H9 (cell line): ENCODE data around the gene WFIKKN1. TPM values are rescaled to one million over a fixed set of nuclear protein-coding genes. Genes with fewer than 3 reads are reported as not detected.

ENCODE experiments used
- DNase-seq: peaks from one replicate; pipeline ENCODE4 v3.0.0-alpha.2; 2017
- H2AFZ ChIP-seq: one replicate; pipeline ENCODE4 v1.6.1; 2013; ENCODE audit warnings: mild to moderate bottlenecking, low read length, control low read depth, moderate library complexity
- H2AK5ac ChIP-seq: 2 replicates; pipeline ENCODE4 v1.6.1; 2013; ENCODE audit warnings: low read length, control low read depth, mixed read lengths; ENCODE audit not compliant: insufficient read length
- H2BK120ac ChIP-seq: one replicate; pipeline ENCODE4 v1.6.1; 2013; ENCODE audit warnings: low read depth, mild to moderate bottlenecking, low read length, control low read depth, inconsistent platforms; ENCODE audit not compliant: poor library complexity, severe bottlenecking
- H2BK12ac ChIP-seq: 2 replicates; pipeline ENCODE4 v1.6.1; 2013; ENCODE audit warnings: low read length, control low read depth, mixed read lengths, low read depth; ENCODE audit not compliant: insufficient read length
- H2BK15ac ChIP-seq: 2 replicates; pipeline ENCODE4 v1.6.1; 2013; ENCODE audit warnings: low read depth, low read length, control low read depth
- H2BK20ac ChIP-seq: one replicate; pipeline ENCODE4 v1.6.1; 2013; ENCODE audit warnings: low read depth, mild to moderate bottlenecking, low read length, control low read depth, inconsistent platforms; ENCODE audit not compliant: poor library complexity, severe bottlenecking
- H2BK5ac ChIP-seq: 2 replicates; pipeline ENCODE4 v1.6.1; 2013; ENCODE audit warnings: low read length, control low read depth, mixed read lengths; ENCODE audit not compliant: insufficient read length
- H3K14ac ChIP-seq: 2 replicates; pipeline ENCODE4 v1.6.1; 2013; ENCODE audit warnings: low read length, control low read depth; ENCODE audit not compliant: insufficient read depth
- H3K18ac ChIP-seq: 2 replicates; pipeline ENCODE4 v1.6.1; 2013; ENCODE audit warnings: low read depth, mild to moderate bottlenecking, mixed read lengths, low read length, control low read depth; ENCODE audit not compliant: insufficient read length
- H3K23ac ChIP-seq: 2 replicates; pipeline ENCODE4 v1.6.1; 2013; ENCODE audit warnings: low read length, control low read depth, mixed read lengths, low read depth; ENCODE audit not compliant: insufficient read length
- H3K23me2 ChIP-seq: 2 replicates; pipeline ENCODE4 v1.6.1; 2013; ENCODE audit warnings: low read depth, mild to moderate bottlenecking, mixed read lengths, low read length, control low read depth; ENCODE audit not compliant: insufficient read length, poor library complexity, severe bottlenecking
- H3K27ac ChIP-seq: 2 replicates; pipeline ENCODE4 v1.5.1; 2013; ENCODE audit warnings: low read length, control low read depth, mixed read lengths, low read depth; ENCODE audit not compliant: insufficient read length
- H3K27me3 ChIP-seq: 2 replicates; pipeline ENCODE4 v1.6.1; 2013; ENCODE audit warnings: low read length, control low read depth, inconsistent platforms; ENCODE audit not compliant: insufficient read depth
- H3K4ac ChIP-seq: 2 replicates; pipeline ENCODE4 v1.6.1; 2013; ENCODE audit warnings: low read depth, mild to moderate bottlenecking, control low read depth, inconsistent platforms, low read length, moderate library complexity
- H3K4me1 ChIP-seq: 2 replicates; pipeline ENCODE4 v1.6.1; 2013; ENCODE audit warnings: low read length, control low read depth, inconsistent platforms; ENCODE audit not compliant: insufficient read depth
- H3K4me2 ChIP-seq: 2 replicates; pipeline ENCODE4 v1.6.1; 2013; ENCODE audit warnings: low read length, control low read depth, mixed read lengths; ENCODE audit not compliant: insufficient read length, insufficient read depth
- H3K56ac ChIP-seq: 2 replicates; pipeline ENCODE4 v1.6.1; 2013; ENCODE audit warnings: low read depth, mild to moderate bottlenecking, mixed read lengths, low read length, control low read depth; ENCODE audit not compliant: insufficient read length
- H3K79me1 ChIP-seq: 2 replicates; pipeline ENCODE4 v1.6.1; 2013; ENCODE audit warnings: low read depth, mild to moderate bottlenecking, moderate library complexity, low read length, control low read depth, inconsistent platforms; ENCODE audit not compliant: insufficient read depth, poor library complexity, severe bottlenecking
- H3K79me2 ChIP-seq: 2 replicates; pipeline ENCODE4 v1.6.1; 2013; ENCODE audit warnings: low read length, control low read depth, inconsistent platforms; ENCODE audit not compliant: insufficient read depth
- H3K9ac ChIP-seq: 2 replicates; pipeline ENCODE4 v1.6.1; 2013; ENCODE audit warnings: low read length, control low read depth, mixed read lengths; ENCODE audit not compliant: insufficient read length; ENCODE audit errors: extremely low read depth
- H3K9me3 ChIP-seq: one replicate; pipeline ENCODE4 v1.6.1; 2013; ENCODE audit warnings: low read depth, low read length, inconsistent platforms; ENCODE audit not compliant: control insufficient read depth
- H3T11ph ChIP-seq: one replicate; pipeline ENCODE4 v1.6.1; 2013; ENCODE audit warnings: mild to moderate bottlenecking, low read length, control low read depth, inconsistent platforms
- H4K20me1 ChIP-seq: one replicate; pipeline ENCODE4 v1.6.1; 2013; ENCODE audit not compliant: control insufficient read depth, insufficient read length, insufficient read depth
- H4K5ac ChIP-seq: 2 replicates; pipeline ENCODE4 v1.6.1; 2013; ENCODE audit warnings: low read depth, mild to moderate bottlenecking, mixed read lengths, low read length, control low read depth; ENCODE audit not compliant: insufficient read length
- H4K8ac ChIP-seq: replicated peaks from 2 replicates; pipeline ENCODE4 v1.6.1; 2013; ENCODE audit warnings: low read length, control low read depth, mixed read lengths, low read depth; ENCODE audit not compliant: insufficient read length
- H4K91ac ChIP-seq: 2 replicates; pipeline ENCODE4 v1.6.1; 2013; ENCODE audit warnings: low read depth, mild to moderate bottlenecking, moderate library complexity, mixed read lengths, low read length, control low read depth; ENCODE audit not compliant: insufficient read length
- H3K27ac Mint-ChIP-seq, 3 experiments: 2 replicates in 2 of 3; 3 replicates in 1 of 3; pipeline ENCODE4 v1.8.0; 2020 to 2021; ENCODE audit warnings: mixed read lengths in 3 of 3, mild to moderate bottlenecking in 1 of 3, moderate library complexity in 1 of 3
- H3K27me3 Mint-ChIP-seq: 2 replicates; pipeline ENCODE4 v1.8.0; 2021; ENCODE audit warnings: low read depth, mild to moderate bottlenecking, moderate library complexity, mixed read lengths
- H3K36me3 Mint-ChIP-seq, 3 experiments: 2 replicates in 2 of 3; 3 replicates in 1 of 3; pipeline ENCODE4 v1.8.0; 2020 to 2021; ENCODE audit warnings: low read depth in 3 of 3, mixed read lengths in 3 of 3; ENCODE audit not compliant: insufficient read depth in 1 of 3
- H3K4me1 Mint-ChIP-seq, 2 experiments: 2 replicates each; pipeline ENCODE4 v1.8.0; 2020; ENCODE audit warnings: mixed read lengths in 2 of 2
- H3K4me3 Mint-ChIP-seq, 2 experiments: 2 replicates in 1 of 2; 3 replicates in 1 of 2; pipeline ENCODE4 v1.8.0; 2020 to 2021; ENCODE audit warnings: mild to moderate bottlenecking in 2 of 2, mixed read lengths in 2 of 2, moderate library complexity in 1 of 2
- H3K9me3 Mint-ChIP-seq, 2 experiments: 2 replicates in 1 of 2; 3 replicates in 1 of 2; pipeline ENCODE4 v1.8.0; 2020; ENCODE audit warnings: mild to moderate bottlenecking in 2 of 2, mixed read lengths in 2 of 2, moderate library complexity in 1 of 2
- WGBS: extraction: QIAGEN DNeasy Blood & Tissue Kit; methylation state at CpG from one replicate; pipeline ENCODE4 v1.1.7; 2013; ENCODE audit warnings: missing lambda C conversion rate, low lambda C conversion rate, mixed read lengths; ENCODE audit not compliant: insufficient read length; ENCODE audit errors: extremely low coverage; 5-methylcytosine and 5-hydroxymethylcytosine counted together
- total RNA-seq: library from RNA; stranded (reverse); gene quantifications from 2 replicates; pipeline ENCODE4 v1.2.1, GENCODE V29; 2021
- TF ChIP-seq, protein P1 (sequence below): fragments of 200-600 bp; sonication (generic); conservative IDR thresholded peaks from 3 replicates; pipeline ENCODE4 v1.8.0; 2021; ENCODE audit warnings: antibody characterized with exemption, mild to moderate bottlenecking

The WFIKKN1 gene
- total RNA-seq, 1 experiment from 2014 or later = 8.3 TPM

DNA sequence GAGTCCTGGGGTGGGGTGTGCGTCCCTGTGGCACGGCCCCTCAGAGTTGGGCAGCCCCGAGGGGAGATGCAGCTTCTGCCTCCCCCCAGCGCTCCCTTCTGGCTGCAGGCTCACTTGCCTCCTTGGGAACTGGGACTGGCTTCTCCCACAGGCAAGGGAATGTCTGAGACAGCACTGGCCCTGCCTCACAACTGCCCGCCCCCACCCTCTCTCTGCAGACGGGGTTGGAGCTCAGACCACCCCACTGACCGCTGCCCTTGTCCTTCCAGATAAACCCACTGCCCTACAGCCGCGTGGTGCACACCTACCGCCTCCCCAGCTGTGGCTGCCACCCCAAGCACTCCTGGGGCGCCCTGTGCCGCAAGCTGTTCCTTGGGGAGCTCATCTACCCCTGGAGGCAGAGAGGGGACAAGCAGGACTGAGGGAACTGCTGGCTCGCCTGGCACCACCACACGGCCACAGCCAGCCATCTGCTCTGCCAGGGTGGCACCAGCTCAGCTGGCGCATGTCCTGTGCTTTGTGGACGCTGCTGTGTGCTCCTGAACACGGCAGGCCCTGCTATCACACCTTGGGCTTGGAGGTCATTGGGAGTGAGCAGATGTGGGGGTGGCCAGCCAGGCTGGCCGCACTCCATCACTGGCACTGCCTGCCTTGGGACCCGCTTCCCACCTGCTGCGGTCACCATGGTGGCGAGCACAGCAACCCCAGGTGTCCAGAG, 48.0 kb upstream of the WFIKKN1 start:
- TF ChIP-seq, protein P1, sequence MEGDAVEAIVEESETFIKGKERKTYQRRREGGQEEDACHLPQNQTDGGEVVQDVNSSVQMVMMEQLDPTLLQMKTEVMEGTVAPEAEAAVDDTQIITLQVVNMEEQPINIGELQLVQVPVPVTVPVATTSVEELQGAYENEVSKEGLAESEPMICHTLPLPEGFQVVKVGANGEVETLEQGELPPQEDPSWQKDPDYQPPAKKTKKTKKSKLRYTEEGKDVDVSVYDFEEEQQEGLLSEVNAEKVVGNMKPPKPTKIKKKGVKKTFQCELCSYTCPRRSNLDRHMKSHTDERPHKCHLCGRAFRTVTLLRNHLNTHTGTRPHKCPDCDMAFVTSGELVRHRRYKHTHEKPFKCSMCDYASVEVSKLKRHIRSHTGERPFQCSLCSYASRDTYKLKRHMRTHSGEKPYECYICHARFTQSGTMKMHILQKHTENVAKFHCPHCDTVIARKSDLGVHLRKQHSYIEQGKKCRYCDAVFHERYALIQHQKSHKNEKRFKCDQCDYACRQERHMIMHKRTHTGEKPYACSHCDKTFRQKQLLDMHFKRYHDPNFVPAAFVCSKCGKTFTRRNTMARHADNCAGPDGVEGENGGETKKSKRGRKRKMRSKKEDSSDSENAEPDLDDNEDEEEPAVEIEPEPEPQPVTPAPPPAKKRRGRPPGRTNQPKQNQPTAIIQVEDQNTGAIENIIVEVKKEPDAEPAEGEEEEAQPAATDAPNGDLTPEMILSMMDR = no peak; the same call in 1 of the 3 replicates
- WGBS = no CpG with 5 or more reads among the region's 21 CpGs
- no peak overlapping the region for H2BK15ac ChIP-seq
- Mint-ChIP-seq H3K27me3 (peaks cover 27% of the 10 kb centered on the region), H3K36me3 (peaks cover 0 to 4% (median 4%) of the 10 kb centered on the region in 3 experiments; a peak in 3 of 7 replicates), H3K4me3 (no peak overlapping the region; a peak in 1 of 5 replicates), H3K27ac (no peak overlapping the region), H3K9me3 (no peaks in the 10 kb centered on the region), H3K4me1 (peaks cover 6 to 16% of the 10 kb centered on the region in 2 experiments)
- no peak overlapping the region for H3K4ac ChIP-seq
- H3K14ac ChIP-seq = no peak overlapping the region; the same call in 1 of the 2 replicates
- H4K5ac ChIP-seq = no peak overlapping the region
- H3K9ac ChIP-seq = no peak overlapping the region
- no peaks in the 10 kb centered on the region; the same call in 1 of the 2 replicates for H3K4me1 ChIP-seq
- no peaks in the 10 kb centered on the region for H3K9me3 ChIP-seq
- no peak overlapping the region for H4K8ac ChIP-seq
- no peaks in the 10 kb centered on the region for H3K23me2 ChIP-seq
- no peak overlapping the region for H2BK20ac ChIP-seq
- H3K56ac ChIP-seq = no peak overlapping the region
- no peaks in the 10 kb centered on the region for H3K79me1 ChIP-seq
- H4K20me1 ChIP-seq = no peaks in the 10 kb centered on the region
- H2BK5ac ChIP-seq = no peak overlapping the region
- no peak overlapping the region for H2BK120ac ChIP-seq
- H3K27ac ChIP-seq = no peak overlapping the region
- no peak for DNase-seq
- H3K4me2 ChIP-seq = no peak overlapping the region
- H4K91ac ChIP-seq = no peak overlapping the region
- H3K18ac ChIP-seq = no peak overlapping the region
- H2AK5ac ChIP-seq = no peak overlapping the region
- no peak overlapping the region for H2AFZ ChIP-seq
- no peak overlapping the region for H3K23ac ChIP-seq
- H2BK12ac ChIP-seq = no peak overlapping the region
- H3K79me2 ChIP-seq = no peaks in the 10 kb centered on the region
- H3T11ph ChIP-seq = no peak overlapping the region
- H3K27me3 ChIP-seq = peaks cover 7% of the 10 kb centered on the region; the same call in 1 of the 2 replicates
